ENCODE data around the gene TEKT3.

Gene TEKT3

DNA sequence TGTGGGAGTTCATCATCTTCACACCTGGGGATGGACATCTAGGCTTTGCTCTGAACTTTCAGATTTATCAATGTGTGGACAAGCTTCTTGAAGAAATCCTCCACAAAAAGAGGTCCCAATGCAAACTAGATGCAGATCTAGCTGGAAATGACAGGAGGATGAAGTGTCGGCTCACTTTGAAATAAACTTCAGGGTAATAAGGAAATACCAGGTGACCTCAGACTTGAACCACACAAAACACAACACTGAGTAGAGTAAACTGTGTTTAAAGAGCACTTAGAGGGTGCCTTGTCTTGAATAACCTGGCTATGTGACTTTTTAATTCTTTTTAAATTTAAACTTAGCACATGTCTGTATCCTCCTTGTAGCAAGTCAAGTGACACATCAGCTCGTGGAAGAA is 27.2 kb upstream of the TEKT3 start (continued):
- no peak for TF ChIP-seq ZNF518A (tag by site-specific recombination; conservative IDR thresholded peaks at IDR 0.05; ENCODE audit: low read depth)
- no peak for TF ChIP-seq ZNF155 (tag by site-specific recombination; IDR thresholded peaks at IDR 0.05)
- no peak for TF ChIP-seq ZNF664 (tag by site-specific recombination; IDR thresholded peaks at IDR 0.05)
- TF ChIP-seq HOXD13 (CRISPR knock-in tag; IDR thresholded peaks at IDR 0.05; ENCODE audit: borderline replicate concordance): no peak
- no peak for TF ChIP-seq OSR2 (tag by site-specific recombination; IDR thresholded peaks at IDR 0.05)
- no peak for TF ChIP-seq ZNF10 (tag by site-specific recombination; IDR thresholded peaks at IDR 0.05)
- no peak for TF ChIP-seq ZNF623 (tag by site-specific recombination; IDR thresholded peaks at IDR 0.05)
- TF ChIP-seq, protein P1, sequence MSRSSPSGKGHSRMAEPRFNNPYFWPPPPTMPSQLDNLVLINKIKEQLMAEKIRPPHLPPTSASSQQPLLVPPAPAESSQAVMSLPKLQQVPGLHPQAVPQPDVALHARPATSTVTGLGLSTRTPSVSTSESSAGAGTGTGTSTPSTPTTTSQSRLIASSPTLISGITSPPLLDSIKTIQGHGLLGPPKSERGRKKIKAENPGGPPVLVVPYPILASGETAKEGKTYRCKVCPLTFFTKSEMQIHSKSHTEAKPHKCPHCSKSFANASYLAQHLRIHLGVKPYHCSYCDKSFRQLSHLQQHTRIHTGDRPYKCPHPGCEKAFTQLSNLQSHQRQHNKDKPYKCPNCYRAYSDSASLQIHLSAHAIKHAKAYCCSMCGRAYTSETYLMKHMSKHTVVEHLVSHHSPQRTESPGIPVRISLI (tag by site-specific recombination; IDR thresholded peaks at IDR 0.05): no peak
- no peak for TF ChIP-seq ZNF121 (tag by site-specific recombination; IDR thresholded peaks at IDR 0.05)
- no peak for TF ChIP-seq ZNF133 (tag by site-specific recombination; IDR thresholded peaks at IDR 0.05)

DNA sequence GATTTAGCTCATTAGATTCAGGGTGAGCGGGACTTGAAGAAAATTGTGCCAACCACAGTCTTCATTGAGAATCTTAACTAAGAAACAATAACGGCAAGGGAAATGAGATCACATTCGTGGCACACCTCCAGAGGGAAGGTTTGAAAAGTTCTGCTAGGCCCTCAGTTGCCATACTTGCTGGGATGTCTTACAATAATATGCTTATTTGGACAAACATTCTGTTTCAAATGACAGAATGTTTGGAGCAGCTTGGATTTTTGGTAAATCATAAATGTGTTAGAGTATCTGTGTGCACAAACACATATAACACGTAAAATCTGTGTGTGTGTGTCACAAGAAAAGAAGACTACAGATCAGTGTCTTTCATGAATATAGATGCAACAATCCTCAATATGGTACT is 24.6 kb upstream of the TEKT3 start:
- ChIA-PET CTCF (no interaction called here), POLR2A (no interaction called here)
- Histone ChIP-seq H3K9me3 (ENCODE audit: control insufficient read depth, insufficient read depth, low read depth, low read length) (no peaks in the 10 kb centered on the region), H3K27ac (ENCODE audit: extremely low read depth, low read depth, low read length) (no peak overlapping the region), H3K4me1 (ENCODE audit: control insufficient read depth, insufficient read depth, low read length) (0 out of 2 replicates have a peak, but pooled peaks cover 4% of the 10 kb centered on the region), H3K4me3 (ENCODE audit: low read depth, low read length) (no peak overlapping the region), H3K36me3 (ENCODE audit: control insufficient read depth in 2 of 2, insufficient read depth in 1 of 2, low read length in 2 of 2) (no peaks in the 10 kb centered on the region)
- TF ChIP-seq ZNF544 (tag by site-specific recombination; IDR thresholded peaks at IDR 0.05): no peak
- TF ChIP-seq ZNF660 (tag by site-specific recombination; IDR thresholded peaks at IDR 0.05): no peak

- Histone ChIP-seq H3K27ac (ENCODE audit: extremely low read depth, low read depth, low read length) (no peak overlapping the region), H3K9me3 (ENCODE audit: control insufficient read depth, insufficient read depth, low read depth, low read length) (no peaks in the 10 kb centered on the region), H3K4me1 (ENCODE audit: control insufficient read depth, insufficient read depth, low read length) (0 out of 2 replicates have a peak, but pooled peaks cover 4% of the 10 kb centered on the region), H3K4me3 (ENCODE audit: low read depth, low read length) (no peak overlapping the region), H3K36me3 (ENCODE audit: control insufficient read depth in 2 of 2, insufficient read depth in 1 of 2, low read length in 2 of 2) (no peaks in the 10 kb centered on the region)
- ChIA-PET CTCF (interaction anchor here (0.7 kb wide), 2 partner anchors 28 to 97 kb away, joined by 3 to 4 read pairs; no protein-coding TSS in a partner anchor), POLR2A (no interaction called here)
- TF ChIP-seq YY2 (tag by site-specific recombination; IDR thresholded peaks at IDR 0.05) (no peak), ZNF777 (tag by site-specific recombination; IDR thresholded peaks at IDR 0.05; ENCODE audit: borderline replicate concordance) (no peak), REPIN1 (tag by site-specific recombination; IDR thresholded peaks at IDR 0.05; ENCODE audit: low read depth) (no peak), ZNF580 (tag by site-specific recombination; IDR thresholded peaks at IDR 0.05) (no peak), MYNN (tag by site-specific recombination; IDR thresholded peaks at IDR 0.05; ENCODE audit: borderline replicate concordance) (no peak), ZBTB21 (tag by site-specific recombination; IDR thresholded peaks at IDR 0.05) (no peak), ZNF626 (tag by site-specific recombination; IDR thresholded peaks at IDR 0.05) (no peak), KLF17 (tag by site-specific recombination; IDR thresholded peaks at IDR 0.05) (no peak)
- TF ChIP-seq, protein P2, sequence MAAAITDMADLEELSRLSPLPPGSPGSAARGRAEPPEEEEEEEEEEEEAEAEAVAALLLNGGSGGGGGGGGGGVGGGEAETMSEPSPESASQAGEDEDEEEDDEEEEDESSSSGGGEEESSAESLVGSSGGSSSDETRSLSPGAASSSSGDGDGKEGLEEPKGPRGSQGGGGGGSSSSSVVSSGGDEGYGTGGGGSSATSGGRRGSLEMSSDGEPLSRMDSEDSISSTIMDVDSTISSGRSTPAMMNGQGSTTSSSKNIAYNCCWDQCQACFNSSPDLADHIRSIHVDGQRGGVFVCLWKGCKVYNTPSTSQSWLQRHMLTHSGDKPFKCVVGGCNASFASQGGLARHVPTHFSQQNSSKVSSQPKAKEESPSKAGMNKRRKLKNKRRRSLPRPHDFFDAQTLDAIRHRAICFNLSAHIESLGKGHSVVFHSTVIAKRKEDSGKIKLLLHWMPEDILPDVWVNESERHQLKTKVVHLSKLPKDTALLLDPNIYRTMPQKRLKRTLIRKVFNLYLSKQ (tag by site-specific recombination; IDR thresholded peaks at IDR 0.05; ENCODE audit: borderline replicate concordance): no peak
These were observed 23.2 kb upstream of the TEKT3 start for GRCh38 chr17:15364615-15365014.
